SK-N-MC (cell line): Measurements from ENCODE around the gene PARD3.
A peak's percentile ranks its signal among the peaks of the same experiment; 100 is the strongest.

ENCODE experiments used
- DNase-seq: peaks from one replicate; pipeline ENCODE4 v3.0.0-alpha.2; 2011; ENCODE audit warnings: low read depth, low spot score
- H3K27ac ChIP-seq: fragments of 200-600 bp; sonication (generic); 2 replicates; pipeline ENCODE4 v1.5.1; 2016; ENCODE audit warnings: mixed run types
- H3K36me3 ChIP-seq: fragments of 200-600 bp; sonication (generic); 2 replicates; pipeline ENCODE4 v1.6.1; 2017; ENCODE audit warnings: antibody characterized with exemption, low read length, mixed read lengths; ENCODE audit not compliant: insufficient read depth
- H3K4me3 ChIP-seq: fragments of 200-600 bp; sonication (generic); 2 replicates; pipeline ENCODE4 v1.5.1; 2016
- H3K9ac ChIP-seq: fragments of 200-600 bp; sonication (generic); 2 replicates; pipeline ENCODE4 v1.8.0; 2017; ENCODE audit warnings: mixed run types, mixed read lengths; ENCODE audit not compliant: insufficient read length
- H3K9me3 ChIP-seq: fragments of 200-600 bp; sonication (generic); 2 replicates; pipeline ENCODE4 v1.6.1; 2017; ENCODE audit warnings: low read depth, mild to moderate bottlenecking, antibody characterized with exemption, low read length, moderate library complexity, mixed read lengths
- EZH2 ChIP-seq: fragments of 200-600 bp; sonication (generic); IDR thresholded peaks from one replicate; pipeline ENCODE4 v1.6.1; 2017; ENCODE audit warnings: antibody characterized with exemption
- FOXP2 ChIP-seq: optimal IDR thresholded peaks from 2 replicates; pipeline ENCODE3; 2011; ENCODE audit warnings: mild to moderate bottlenecking, moderate library complexity; ENCODE audit not compliant: insufficient read depth; ENCODE audit errors: extremely low read length, control extremely low read depth
- POLR2AphosphoS5 ChIP-seq: IDR thresholded peaks from 2 replicates; pipeline ENCODE4 v1.6.1; 2012; ENCODE audit warnings: mild to moderate bottlenecking, low read depth, low read length, borderline replicate concordance

Gene PARD3

DNA sequence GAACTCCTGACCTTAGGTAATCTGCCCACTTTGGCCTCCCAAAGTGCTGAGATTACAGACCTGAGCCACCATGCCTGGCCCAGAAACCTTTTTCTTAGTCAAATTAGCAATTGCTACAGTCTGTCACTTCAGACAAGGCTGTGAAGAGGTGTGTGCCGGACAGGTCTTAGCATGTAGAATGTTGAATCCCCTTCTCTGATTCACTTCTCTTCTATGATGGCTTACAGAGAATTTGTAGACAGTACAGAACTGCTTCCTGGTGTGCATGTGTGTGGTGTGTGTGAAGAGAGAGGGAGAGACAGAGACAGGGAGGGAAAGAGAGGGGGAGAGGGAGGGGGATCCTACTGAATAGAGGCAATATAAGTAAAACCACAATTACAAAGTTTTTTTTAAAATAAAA is 150.4 kb downstream of the PARD3 start:
- TF ChIP-seq EZH2: no peak
- TF ChIP-seq FOXP2: no peak
- TF ChIP-seq POLR2AphosphoS5: no peak
- DNase-seq: no peak
- no peak overlapping the region for H3K27ac ChIP-seq
- H3K9ac ChIP-seq: no peak overlapping the region
- H3K9me3 ChIP-seq: no peaks in the 10 kb centered on the region
- H3K36me3 ChIP-seq: no peaks in the 10 kb centered on the region
- H3K4me3 ChIP-seq: no peak overlapping the region

DNA sequence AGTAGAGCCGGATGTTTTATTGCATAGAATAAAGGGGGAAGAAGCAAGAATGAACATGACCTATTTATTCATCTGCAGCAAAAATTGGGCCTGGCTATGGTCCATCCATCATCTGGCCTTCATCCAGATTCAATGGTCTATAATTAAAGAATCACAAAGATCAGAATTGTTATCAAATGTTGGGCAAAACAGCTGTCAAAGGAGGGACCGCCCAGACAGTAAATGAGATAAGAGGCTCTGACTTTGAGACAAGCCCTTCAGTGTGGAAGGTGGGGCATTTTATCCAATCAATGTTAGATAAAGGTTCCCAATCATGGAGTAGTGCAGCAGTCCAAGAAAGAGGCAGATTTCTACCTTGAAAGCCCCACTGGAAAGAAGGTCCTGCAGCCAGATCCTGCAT is 153.5 kb downstream of the PARD3 start:
- no peak overlapping the region for H3K4me3 ChIP-seq
- no peak overlapping the region for H3K27ac ChIP-seq
- H3K36me3 ChIP-seq: no peaks in the 10 kb centered on the region
- no peak for DNase-seq
- no peak overlapping the region for H3K9ac ChIP-seq
- no peaks in the 10 kb centered on the region for H3K9me3 ChIP-seq
- no peak for TF ChIP-seq FOXP2
- no peak for TF ChIP-seq EZH2
- TF ChIP-seq POLR2AphosphoS5: no peak

DNA sequence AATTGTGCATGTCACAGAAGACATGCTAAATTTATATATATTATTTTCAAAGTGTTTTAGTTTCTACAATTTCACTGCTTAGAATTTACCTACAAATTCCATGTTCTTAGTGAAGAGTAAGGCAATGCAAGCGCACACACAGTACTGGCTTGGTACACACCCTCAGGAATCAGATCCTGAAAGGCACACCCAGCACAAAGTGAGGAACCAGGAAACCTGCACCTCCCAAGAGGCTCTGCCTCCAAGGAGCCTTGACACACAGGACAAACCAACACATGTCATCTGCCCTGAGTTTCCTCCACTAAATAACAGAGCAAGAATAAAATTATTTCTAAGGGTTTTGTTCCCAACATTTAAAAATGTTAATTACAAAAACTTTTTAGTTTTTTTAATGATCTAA is 156.2 kb downstream of the PARD3 start:
- TF ChIP-seq EZH2: no peak
- TF ChIP-seq FOXP2: no peak
- TF ChIP-seq POLR2AphosphoS5: no peak
- Histone ChIP-seq H3K9ac (no peak overlapping the region), H3K27ac (no peak overlapping the region), H3K4me3 (no peak overlapping the region), H3K9me3 (no peaks in the 10 kb centered on the region), H3K36me3 (no peaks in the 10 kb centered on the region)
- DNase-seq: no peak

DNA sequence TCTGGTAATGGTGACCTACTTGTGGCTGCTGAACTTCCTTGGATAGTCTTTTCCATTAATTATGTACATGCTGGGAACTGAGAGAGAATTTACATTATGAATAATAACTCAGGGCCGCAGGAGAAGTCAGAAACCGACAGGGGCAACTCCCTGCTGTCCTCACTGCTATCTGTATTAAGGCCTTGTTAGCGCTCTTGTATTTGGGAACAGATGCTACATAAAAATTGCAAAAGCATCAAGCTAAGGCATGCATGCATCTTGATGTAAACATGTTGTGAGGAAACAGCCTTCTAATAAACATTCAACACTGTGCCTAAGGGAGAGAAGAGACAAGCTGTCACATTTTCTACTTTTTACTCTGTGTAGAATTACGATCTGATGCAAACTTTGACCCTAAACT is 158.4 kb downstream of the PARD3 start:
- H3K36me3 ChIP-seq: no peaks in the 10 kb centered on the region
- no peak overlapping the region for H3K9ac ChIP-seq
- H3K4me3 ChIP-seq: no peak overlapping the region
- TF ChIP-seq POLR2AphosphoS5 (no peak), FOXP2 (no peak), EZH2 (no peak)
- no peak for DNase-seq
- H3K9me3 ChIP-seq: no peaks in the 10 kb centered on the region
- H3K27ac ChIP-seq: no peak overlapping the region

DNA sequence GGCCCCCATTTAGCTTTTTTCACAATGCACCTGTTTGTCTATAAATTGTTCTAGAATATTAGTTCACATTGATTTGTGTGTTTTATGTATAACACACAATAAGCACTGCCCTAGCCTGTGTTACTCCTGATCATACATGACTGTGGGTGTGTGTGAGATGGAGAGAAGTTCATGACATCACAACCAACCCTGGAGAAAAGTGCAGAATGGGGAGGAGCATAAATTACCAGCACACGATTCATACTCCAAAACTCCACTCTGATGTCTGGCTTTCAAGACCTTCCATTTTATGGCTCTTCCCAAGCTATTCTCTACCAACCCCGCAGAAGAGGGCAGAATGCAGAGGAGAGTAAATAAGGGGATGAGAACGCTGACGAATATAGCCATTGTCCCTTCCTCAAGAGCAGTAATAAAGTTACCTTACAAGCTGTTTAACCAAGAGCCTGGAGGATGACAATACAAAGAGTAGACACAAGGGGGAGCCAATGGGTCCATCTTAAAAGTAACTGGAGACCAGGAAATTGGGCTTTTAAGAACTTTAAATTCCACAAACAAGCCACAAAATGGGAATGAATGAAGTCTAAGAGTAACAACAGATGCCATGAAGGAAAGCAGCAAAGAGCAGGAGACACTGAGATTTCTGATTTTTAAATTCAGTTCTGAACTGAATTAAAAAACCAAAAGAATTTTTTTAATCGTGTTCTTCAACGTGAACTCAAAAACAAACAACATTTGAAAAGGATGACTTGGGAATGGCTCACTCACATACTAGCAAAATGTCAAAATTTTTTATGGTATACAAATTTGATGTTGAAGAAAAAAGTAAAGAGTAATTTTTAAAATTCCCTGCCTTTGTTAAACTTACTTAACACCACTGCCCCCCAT is 159.6 kb downstream of the PARD3 start:
- H3K9me3 ChIP-seq: no peaks in the 10 kb centered on the region
- no peak overlapping the region for H3K27ac ChIP-seq
- no peak overlapping the region for H3K9ac ChIP-seq
- TF ChIP-seq EZH2: no peak
- peak; percentile 51 for DNase-seq
- no peaks in the 10 kb centered on the region for H3K36me3 ChIP-seq
- H3K4me3 ChIP-seq: no peak overlapping the region

DNA sequence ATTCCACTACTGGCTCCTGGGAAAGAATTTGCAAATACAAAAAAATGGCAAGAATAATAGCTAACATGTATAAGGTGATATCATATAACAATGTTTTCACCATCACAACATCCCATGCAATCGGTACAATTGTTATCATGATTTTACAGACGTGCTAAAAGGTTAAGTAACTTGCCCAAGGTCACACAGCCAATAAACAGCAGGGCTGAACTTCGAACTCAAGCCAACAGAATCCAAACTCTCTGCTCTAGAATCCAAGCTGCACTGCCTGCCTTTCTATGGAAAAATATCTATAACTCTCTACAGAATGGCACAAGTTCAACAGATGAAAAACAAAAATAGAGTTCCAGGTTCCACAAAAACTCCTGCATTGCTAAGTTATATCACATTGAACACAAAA is 160.9 kb downstream of the PARD3 start:
- TF ChIP-seq POLR2AphosphoS5 (no peak), EZH2 (no peak), FOXP2 (no peak)
- no peaks in the 10 kb centered on the region for H3K9me3 ChIP-seq
- no peak overlapping the region for H3K9ac ChIP-seq
- H3K27ac ChIP-seq: no peak overlapping the region
- no peak for DNase-seq
- no peak overlapping the region for H3K4me3 ChIP-seq
- no peaks in the 10 kb centered on the region for H3K36me3 ChIP-seq

DNA sequence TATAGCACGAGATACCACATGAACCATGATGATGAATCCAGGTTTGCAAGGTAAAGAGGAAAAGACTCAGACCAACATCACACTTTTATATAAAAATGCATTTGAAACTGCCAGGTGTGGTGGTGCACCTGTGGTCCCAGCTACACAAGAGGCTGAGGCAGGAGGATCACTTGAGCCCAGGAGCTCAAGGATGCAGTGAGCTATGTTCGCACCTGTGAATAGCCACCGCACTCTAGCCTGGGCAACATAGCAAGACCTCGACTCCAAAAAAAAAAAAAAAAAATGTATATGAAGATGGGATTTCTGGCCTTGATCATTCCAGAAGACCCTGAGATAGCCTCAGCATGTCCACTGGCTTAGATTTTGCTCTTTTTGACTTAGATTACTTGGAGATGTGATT is 161.6 kb downstream of the PARD3 start:
- no peak overlapping the region for H3K4me3 ChIP-seq
- no peak for TF ChIP-seq POLR2AphosphoS5
- TF ChIP-seq EZH2: no peak
- TF ChIP-seq FOXP2: no peak

DNA sequence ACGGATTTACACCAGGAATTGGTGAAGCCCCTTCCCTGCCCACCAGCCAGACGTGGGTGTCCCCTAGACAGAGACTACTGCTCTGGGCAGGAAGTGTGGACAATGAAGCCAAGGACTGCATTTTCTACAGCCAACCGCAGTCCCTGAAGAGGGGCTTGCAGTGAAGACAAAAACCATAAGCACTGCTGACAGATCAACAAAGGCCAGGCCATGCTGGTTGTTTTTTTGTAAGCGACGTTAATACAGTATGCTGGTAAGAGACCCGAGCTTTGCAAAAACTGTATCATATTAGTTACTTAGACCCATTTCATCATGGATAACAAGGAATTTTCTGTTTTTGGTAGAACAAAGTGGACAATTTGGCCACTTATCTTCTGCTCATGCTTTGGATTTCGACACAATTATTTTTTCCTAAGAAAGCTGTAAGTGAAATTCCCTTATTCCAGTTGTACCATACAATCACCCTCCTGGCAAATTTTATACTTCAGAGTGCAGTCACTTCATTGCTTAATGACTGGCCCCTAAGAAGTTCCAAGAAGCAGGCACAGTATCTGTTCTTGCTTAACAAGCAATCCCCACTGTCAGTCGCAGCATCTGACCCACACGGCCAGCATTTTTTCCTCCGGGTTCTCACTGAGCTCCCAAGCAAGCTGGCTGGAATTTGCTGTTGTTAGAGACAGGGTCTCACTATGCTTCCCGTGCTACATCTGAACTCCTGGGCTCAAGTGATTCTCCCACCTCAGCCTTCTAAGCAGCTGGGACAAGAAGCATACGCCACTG is 163.5 kb downstream of the PARD3 start:
- no peak for TF ChIP-seq EZH2
- no peak for TF ChIP-seq FOXP2
- no peak for TF ChIP-seq POLR2AphosphoS5
- no peak overlapping the region for H3K4me3 ChIP-seq
- H3K9me3 ChIP-seq: no peaks in the 10 kb centered on the region
- H3K9ac ChIP-seq: no peak overlapping the region
- DNase-seq: no peak
- H3K36me3 ChIP-seq: no peaks in the 10 kb centered on the region
- H3K27ac ChIP-seq: no peak overlapping the region

More for the DNA sequence above, 161.6 kb downstream of the PARD3 start:
- H3K9me3 ChIP-seq: no peaks in the 10 kb centered on the region
- no peaks in the 10 kb centered on the region for H3K36me3 ChIP-seq
- DNase-seq: no peak
- H3K9ac ChIP-seq: no peak overlapping the region
- no peak overlapping the region for H3K27ac ChIP-seq

DNA sequence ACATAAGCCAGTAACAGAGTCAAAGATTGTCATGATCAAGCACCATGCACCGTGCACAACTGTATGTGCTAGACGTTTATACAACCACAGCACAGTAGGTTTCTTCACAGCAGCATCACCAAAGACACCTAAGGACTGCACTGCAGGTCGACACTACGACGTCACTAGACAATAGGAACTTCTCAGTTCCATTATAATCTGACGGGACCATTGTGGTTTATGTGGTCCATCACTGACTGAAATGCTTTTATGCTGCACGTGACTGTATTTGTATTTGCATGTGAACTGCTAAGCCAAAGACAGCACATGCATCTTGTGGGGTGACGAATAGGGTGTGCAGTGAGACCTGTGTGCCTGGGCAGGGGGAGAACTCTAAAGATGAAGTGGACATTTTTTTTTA is 164.9 kb downstream of the PARD3 start:
- no peak overlapping the region for H3K4me3 ChIP-seq
- no peaks in the 10 kb centered on the region for H3K9me3 ChIP-seq
- TF ChIP-seq POLR2AphosphoS5: no peak
- no peak for TF ChIP-seq FOXP2
- TF ChIP-seq EZH2: no peak
- no peak overlapping the region for H3K27ac ChIP-seq
- H3K36me3 ChIP-seq: no peaks in the 10 kb centered on the region
- no peak overlapping the region for H3K9ac ChIP-seq
- DNase-seq: no peak
